Activated T-helper 2 cell treated with anti-CD3 and anti-CD28 coated beads, Interferon-gamma antibody, Interleukin-2, Interleukin-4, amounts not matched to agents 10 μg/mL and 5 μg/mL and 100 μg/mL, durations not matched to agents 14 hours and 24 hours and 36 hours (primary cell): Measurements from ENCODE around the gene GGA1. TPM values are rescaled to one million over a fixed set of nuclear protein-coding genes. Genes with fewer than 3 reads are reported as not detected.
"Not testable (repeated sequence)": the region's sequence is repeated elsewhere in the genome, so short reads cannot be mapped to it uniquely, and the experiment has no call there.

Experiments used
- DNase-seq: peaks from one replicate; pipeline ENCODE4 v3.0.0; 2021; ENCODE audit warnings: low spot score
- H3K27ac Mint-ChIP-seq: one replicate; pipeline ENCODE4 v1.8.0; 2021; ENCODE audit warnings: mixed read lengths
- H3K27me3 Mint-ChIP-seq: one replicate; pipeline ENCODE4 v1.8.0; 2021; ENCODE audit warnings: low read depth, mixed read lengths
- H3K36me3 Mint-ChIP-seq: one replicate; pipeline ENCODE4 v1.8.0; 2021; ENCODE audit warnings: low read depth, mixed read lengths
- H3K4me1 Mint-ChIP-seq: one replicate; pipeline ENCODE4 v1.8.0; 2021; ENCODE audit warnings: low read depth, mixed read lengths
- H3K4me3 Mint-ChIP-seq: one replicate; pipeline ENCODE4 v1.8.0; 2021; ENCODE audit warnings: low read depth, mild to moderate bottlenecking, moderate library complexity, mixed read lengths
- H3K9me3 Mint-ChIP-seq: one replicate; pipeline ENCODE4 v1.8.0; 2021; ENCODE audit warnings: mixed read lengths
- intact Hi-C: fragments of 100-400 bp; cut with micrococcal nuclease; formaldehyde crosslinking; loops from one replicate; pipeline ENCODE4 v1.15.1; 2023
- total RNA-seq: library from RNA; stranded (reverse); gene quantifications from 2 replicates; pipeline ENCODE4 v1.2.3, GENCODE V29; 2022

GGA1 gene
- total RNA-seq, 1 donor from 2014 or later, result 69.3 TPM

GRCh38 chr22:37639771-37640590 lies 31.3 kb downstream of the GGA1 start:
- H3K36me3 Mint-ChIP-seq, result peaks cover 30% of the 10 kb centered on the region

GRCh38 chr22:37640591-37641560 lies 32.2 kb downstream of the GGA1 start:
- DNase-seq, result no peak
- no peaks in the 10 kb centered on the region for H3K9me3 Mint-ChIP-seq
- no peaks in the 10 kb centered on the region for H3K27me3 Mint-ChIP-seq
- peaks cover 37% of the 10 kb centered on the region for H3K36me3 Mint-ChIP-seq
- peaks cover 40% of the 10 kb centered on the region for H3K4me1 Mint-ChIP-seq
- intact Hi-C loops, result no loop called here
- H3K27ac Mint-ChIP-seq, result peak overlapping the region; percentile 99
- H3K4me3 Mint-ChIP-seq, result peak overlapping the region; percentile 100

More at GRCh38 chr22:37639771-37640590, 31.3 kb downstream of the GGA1 start:
- peak overlapping the region; percentile 100 for H3K4me3 Mint-ChIP-seq
- peak overlapping the region; percentile 99 for H3K27ac Mint-ChIP-seq
- intact Hi-C loops, result loop anchor here (1.0 to 2.0 kb wide), 2 partner anchors 19 to 37 kb away; partner anchors contain the start of gene PDXP
- DNase-seq, result no peak
- no peaks in the 10 kb centered on the region for H3K27me3 Mint-ChIP-seq
- H3K9me3 Mint-ChIP-seq, result no peaks in the 10 kb centered on the region
- H3K4me1 Mint-ChIP-seq, result peaks cover 40% of the 10 kb centered on the region

DNA sequence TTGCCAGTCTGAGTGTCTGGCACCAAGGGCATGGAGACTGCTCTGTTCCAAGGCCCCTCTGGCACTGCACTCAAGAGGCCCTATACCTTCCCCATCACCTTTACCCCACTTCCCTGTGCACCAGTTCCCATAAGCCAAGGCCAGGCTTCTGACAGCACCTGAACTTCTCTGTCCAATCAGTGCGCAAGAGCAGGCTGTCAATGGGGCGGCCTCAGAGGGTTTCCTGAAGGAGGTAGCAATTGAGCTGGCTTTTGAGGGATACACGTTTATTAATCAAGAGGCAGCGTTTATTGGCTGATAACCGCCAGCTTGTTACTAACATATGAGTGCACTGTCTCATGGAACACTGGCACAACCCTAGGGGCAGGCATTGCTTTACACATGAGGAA lies 32.9 kb downstream of the GGA1 start:
- peak overlapping the region; percentile 62 for H3K27ac Mint-ChIP-seq
- H3K4me1 Mint-ChIP-seq, result peaks cover 35% of the 10 kb centered on the region
- H3K36me3 Mint-ChIP-seq, result peaks cover 39% of the 10 kb centered on the region
- intact Hi-C loops, result no loop called here
- H3K9me3 Mint-ChIP-seq, result no peaks in the 10 kb centered on the region
- peak overlapping the region; percentile 51 for H3K4me3 Mint-ChIP-seq
- H3K27me3 Mint-ChIP-seq, result no peaks in the 10 kb centered on the region
- no peak for DNase-seq

DNA sequence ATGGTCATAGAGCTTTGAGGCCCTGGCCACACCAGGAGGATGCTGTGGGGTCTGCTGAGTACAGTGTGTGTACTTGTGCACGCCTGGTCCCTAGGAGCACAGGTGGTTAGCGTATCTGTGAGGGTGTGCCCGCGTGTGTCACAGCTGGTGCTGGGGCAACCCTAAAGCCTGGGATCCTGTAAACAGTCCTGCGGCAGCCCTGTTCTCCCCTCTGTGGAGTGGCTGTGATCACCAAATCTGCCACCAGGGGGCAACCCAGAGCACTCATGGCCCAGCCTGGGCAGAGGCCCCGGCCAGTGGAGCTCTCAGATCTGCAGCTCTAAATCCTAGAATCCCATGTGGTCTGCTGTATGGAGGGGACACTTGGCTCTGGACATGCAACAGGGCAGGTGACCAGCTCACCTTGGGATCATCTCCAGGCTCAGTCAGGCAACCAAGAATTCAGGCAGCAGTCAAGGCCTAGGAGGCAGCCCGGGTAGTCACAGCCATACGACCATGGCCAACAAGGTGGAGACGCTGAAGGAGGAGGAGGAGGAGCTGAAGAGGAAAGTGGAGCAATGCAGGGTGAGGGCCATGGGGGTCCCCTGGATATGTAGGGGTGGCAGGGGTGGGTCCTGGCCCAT lies 34.7 kb downstream of the GGA1 start:
- DNase-seq, result peak; percentile 79
- peaks cover 19% of the 10 kb centered on the region for H3K4me1 Mint-ChIP-seq
- no peaks in the 10 kb centered on the region for H3K9me3 Mint-ChIP-seq
- peak overlapping the region; percentile 2 for H3K27ac Mint-ChIP-seq
- H3K4me3 Mint-ChIP-seq, result peak overlapping the region; percentile 14
- intact Hi-C loops, result loop anchor here (1.0 kb wide), 1 partner anchor 38 kb away; no protein-coding TSS in a partner anchor
- peaks cover 50% of the 10 kb centered on the region for H3K36me3 Mint-ChIP-seq
- no peaks in the 10 kb centered on the region for H3K27me3 Mint-ChIP-seq

GRCh38 chr22:37647317-37647716 lies 38.7 kb downstream of the GGA1 start:
- no peaks in the 10 kb centered on the region for H3K27me3 Mint-ChIP-seq
- H3K4me3 Mint-ChIP-seq, result no peak overlapping the region
- peaks cover 70% of the 10 kb centered on the region for H3K36me3 Mint-ChIP-seq
- H3K4me1 Mint-ChIP-seq, result peaks cover 8% of the 10 kb centered on the region
- H3K27ac Mint-ChIP-seq, result no peak overlapping the region
- intact Hi-C loops, result no loop called here
- DNase-seq, result no peak
- no peaks in the 10 kb centered on the region for H3K9me3 Mint-ChIP-seq

DNA sequence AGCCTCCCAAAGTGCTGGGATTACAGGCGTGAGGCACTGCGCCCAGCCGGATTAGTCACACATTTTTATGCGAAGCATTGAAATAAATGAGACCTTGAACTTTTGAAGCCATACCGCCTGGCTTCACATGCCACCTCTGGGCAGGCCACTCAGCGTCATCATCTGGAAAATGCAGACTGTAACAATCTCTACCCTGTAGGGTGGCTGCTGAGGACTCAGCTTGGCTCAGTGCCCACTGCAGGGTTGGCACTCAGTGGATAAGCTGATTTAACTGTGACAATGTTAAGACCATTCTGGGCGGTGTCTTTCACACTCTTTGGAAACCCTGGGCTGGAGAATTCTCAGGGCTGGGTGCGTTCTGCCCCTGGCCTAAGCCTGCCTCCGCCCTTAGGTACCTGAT lies 39.3 kb downstream of the GGA1 start:
- intact Hi-C loops, result no loop called here
- Mint-ChIP-seq H3K27ac (no peak overlapping the region), H3K4me1 (peaks cover 6% of the 10 kb centered on the region), H3K4me3 (no peak overlapping the region), H3K36me3 (peaks cover 70% of the 10 kb centered on the region), H3K27me3 (no peaks in the 10 kb centered on the region), H3K9me3 (no peaks in the 10 kb centered on the region)
- no peak for DNase-seq

DNA sequence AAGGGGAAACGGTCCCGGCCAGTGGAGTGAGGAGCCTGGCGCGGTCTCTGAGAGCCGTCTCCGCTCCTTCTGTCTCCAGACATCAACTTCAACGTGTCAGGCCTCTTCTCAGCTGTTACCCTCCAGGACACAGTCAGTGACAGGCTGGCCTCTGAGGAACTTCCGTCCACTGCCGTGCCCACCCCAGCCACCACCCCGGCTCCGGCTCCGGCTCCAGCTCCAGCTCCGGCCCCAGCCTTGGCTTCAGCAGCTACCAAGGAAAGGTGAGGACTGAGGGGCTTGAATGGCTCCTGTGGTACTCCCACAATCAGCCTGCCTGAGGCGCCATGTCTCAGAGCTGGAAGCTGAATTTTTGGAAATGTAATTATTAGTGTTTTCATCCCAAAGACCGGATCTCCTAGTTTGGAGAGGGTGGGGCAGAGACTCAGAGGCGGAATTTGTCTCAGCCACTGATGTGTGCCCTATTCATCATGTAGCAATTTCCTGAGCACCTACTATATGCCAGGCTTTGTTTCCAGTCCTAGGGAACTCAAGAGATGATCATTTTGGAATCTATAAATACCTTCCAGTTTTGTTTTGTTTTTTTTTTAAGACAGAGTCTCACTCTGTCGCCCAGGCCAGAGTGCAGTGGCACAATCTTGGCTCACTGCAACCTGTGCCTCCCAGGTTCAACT lies 42.0 kb downstream of the GGA1 start:
- intact Hi-C loops, result no loop called here
- Mint-ChIP-seq H3K27ac (no peak overlapping the region), H3K27me3 (no peaks in the 10 kb centered on the region), H3K4me1 (no peaks in the 10 kb centered on the region), H3K9me3 (no peaks in the 10 kb centered on the region), H3K4me3 (no peak overlapping the region), H3K36me3 (peaks cover 65% of the 10 kb centered on the region)
- no peak for DNase-seq

DNA sequence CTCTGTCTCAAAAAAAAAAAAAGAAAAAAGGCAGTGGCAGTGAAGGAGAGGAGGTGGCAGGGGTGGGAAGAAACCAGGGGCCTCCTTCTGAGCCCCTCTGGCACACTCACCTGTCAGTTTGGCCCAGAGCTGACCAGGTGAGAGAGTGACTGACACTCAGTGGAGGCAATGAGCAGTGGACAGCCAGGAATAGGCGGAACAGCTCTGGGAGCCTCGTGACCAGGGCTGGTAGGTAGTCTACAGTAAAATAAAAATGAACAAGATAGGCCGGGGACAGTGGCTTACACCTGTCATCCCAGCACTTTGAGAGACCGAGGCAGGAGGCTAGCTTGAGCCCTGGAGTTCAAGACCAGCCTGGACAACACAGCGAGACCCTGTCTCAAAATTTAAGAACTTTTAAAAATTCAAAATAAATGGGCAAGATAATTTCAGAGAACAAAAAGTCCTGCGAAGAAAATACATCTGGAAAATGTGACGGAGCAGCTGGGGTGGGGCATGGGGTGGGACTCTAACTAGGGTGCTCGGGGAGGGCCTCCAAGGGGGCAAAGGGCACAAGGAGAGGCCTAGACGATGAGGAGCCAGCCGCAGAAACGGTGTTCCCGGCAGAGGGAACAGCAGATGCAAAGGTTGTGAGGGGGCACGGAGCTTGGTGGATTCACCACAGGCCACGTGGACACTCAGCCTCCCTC lies 46.1 kb downstream of the GGA1 start:
- Mint-ChIP-seq H3K27ac (peak overlapping the region; percentile 33), H3K27me3 (no peaks in the 10 kb centered on the region), H3K4me3 (no peak overlapping the region), H3K36me3 (peaks cover 40% of the 10 kb centered on the region), H3K9me3 (no peaks in the 10 kb centered on the region), H3K4me1 (peaks cover 9% of the 10 kb centered on the region)
- intact Hi-C loops, result no loop called here
- no peak for DNase-seq

- no peak for DNase-seq
- peaks cover 36% of the 10 kb centered on the region for H3K36me3 Mint-ChIP-seq
- no peaks in the 10 kb centered on the region for H3K9me3 Mint-ChIP-seq
- no peaks in the 10 kb centered on the region for H3K27me3 Mint-ChIP-seq
- H3K27ac Mint-ChIP-seq, result no peak overlapping the region
- intact Hi-C loops, result no loop called here
- no peak overlapping the region for H3K4me3 Mint-ChIP-seq
- peaks cover 14% of the 10 kb centered on the region for H3K4me1 Mint-ChIP-seq
Observed at GRCh38 chr22:37655252-37655563, 46.6 kb downstream of the GGA1 start.

DNA sequence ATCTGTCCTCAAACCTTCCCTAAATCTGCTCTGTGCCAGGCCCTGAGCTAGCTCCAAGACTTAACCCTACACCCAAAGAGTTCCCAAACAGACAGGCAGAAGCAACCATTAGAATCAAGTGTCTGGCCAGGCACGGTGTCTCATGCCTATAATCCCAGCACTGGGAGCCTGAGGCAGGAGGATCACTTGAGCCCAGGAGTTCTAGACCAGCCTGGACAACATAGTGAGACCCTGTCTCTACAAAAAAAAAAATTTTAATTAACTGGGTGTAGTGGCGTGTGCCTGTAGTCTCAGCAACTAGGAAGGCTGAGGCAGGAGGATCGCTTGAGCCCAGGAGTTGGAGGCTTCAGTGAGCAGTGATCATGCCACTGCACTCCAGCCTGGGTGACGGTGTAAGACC lies 47.9 kb downstream of the GGA1 start:
- H3K36me3 Mint-ChIP-seq, result peaks cover 38% of the 10 kb centered on the region
- DNase-seq, intact Hi-C loops, H3K4me3 Mint-ChIP-seq, H3K27me3 Mint-ChIP-seq, H3K9me3 Mint-ChIP-seq: not testable (repeated sequence)
- peaks cover 24% of the 10 kb centered on the region for H3K4me1 Mint-ChIP-seq
- H3K27ac Mint-ChIP-seq, result peak overlapping the region; percentile 36

DNA sequence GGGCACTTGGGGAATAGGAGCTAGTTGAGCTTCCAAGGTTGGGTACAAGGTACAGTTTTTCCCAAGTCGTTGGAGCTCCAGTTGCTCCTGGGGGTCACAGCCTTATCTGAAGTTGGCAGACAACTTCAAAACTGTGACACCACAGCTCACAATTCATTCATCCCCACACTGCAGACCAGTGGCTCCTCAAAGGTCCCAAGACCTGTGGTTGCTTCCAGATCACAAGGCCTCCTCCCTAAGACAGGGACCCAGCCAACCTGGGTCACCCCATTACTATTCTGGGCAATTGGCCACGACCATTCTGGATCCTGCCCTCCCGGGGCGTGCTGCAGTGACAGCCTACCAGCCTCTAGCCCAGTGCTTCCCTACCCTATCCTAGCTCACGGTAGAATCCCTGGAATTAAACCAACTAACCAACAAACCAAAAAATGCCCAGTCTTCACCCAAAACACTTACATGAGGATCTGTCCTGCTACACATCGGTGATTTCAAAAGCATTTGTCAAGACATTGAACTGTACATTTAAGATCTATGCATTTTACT lies 49.0 kb downstream of the GGA1 start:
- Mint-ChIP-seq H3K27ac (peak overlapping the region; percentile 89), H3K4me1 (peaks cover 29% of the 10 kb centered on the region), H3K27me3 (no peaks in the 10 kb centered on the region), H3K36me3 (peaks cover 29% of the 10 kb centered on the region), H3K9me3 (no peaks in the 10 kb centered on the region), H3K4me3 (peak overlapping the region; percentile 84)
- DNase-seq, result no peak
- intact Hi-C loops, result loop anchor here (1.0 to 2.0 kb wide), 2 partner anchors 18 to 19 kb away; partner anchors contain the start of genes LGALS1 and SH3BP1
